Measurements from ENCODE around the gene COPE. TPM values are rescaled to one million over a fixed set of nuclear protein-coding genes. Genes with fewer than 3 reads are reported as not detected.
A peak's percentile ranks its signal among the peaks of the same experiment; 100 is the strongest.

COPE gene
- total RNA-seq, 4 donors from 2014 or later, result 121 to 195 (median 152) TPM

- no peak for ATAC-seq
- TF ChIP-seq CTCF (IDR thresholded peaks at IDR 0.05) (no peak), POLR2AphosphoS5 (IDR thresholded peaks at IDR 0.05) (no peak), POLR2A (IDR thresholded peaks at IDR 0.05) (no peak), EP300 (IDR thresholded peaks at IDR 0.05) (no peak)
- 78% methylated on average over 3 of the region's 23 CpGs; no CpG with 5 or more reads in 1 of the 2 donors for WGBS, 2 donors (ENCODE audit: low coverage in 1 of 2)
These were observed 52.0 kb downstream of the COPE start for GRCh38 chr19:18867199-18867598.

GRCh38 chr19:18866800-18867123 lies 52.4 kb downstream of the COPE start:
- Histone ChIP-seq H3K36me3 (peaks cover 0 to 69% of the 10 kb centered on the region in 2 donors), H3K27me3 (peaks cover 30% of the 10 kb centered on the region), H3K4me1 (peaks cover 0 to 39% (median 6%) of the 10 kb centered on the region in 3 donors), H3K9me3 (no peaks in the 10 kb centered on the region), H3K27ac (no peak overlapping the region), H3K4me3 (no peak overlapping the region)
- ATAC-seq, result no peak
- 59 to 70% methylated on average over 13 to 17 of the region's 17 CpGs for WGBS, 2 donors (ENCODE audit: low coverage in 1 of 2)
- TF ChIP-seq POLR2AphosphoS5 (IDR thresholded peaks at IDR 0.05) (no peak), CTCF (IDR thresholded peaks at IDR 0.05) (peak in 1 of 4 experiments; percentile 22), POLR2A (IDR thresholded peaks at IDR 0.05) (no peak), EP300 (IDR thresholded peaks at IDR 0.05) (no peak)

More at GRCh38 chr19:18867199-18867598, 52.0 kb downstream of the COPE start:
- Histone ChIP-seq H3K9me3 (no peaks in the 10 kb centered on the region), H3K27me3 (peaks cover 30% of the 10 kb centered on the region), H3K4me3 (no peak overlapping the region), H3K27ac (no peak overlapping the region), H3K4me1 (peaks cover 0 to 39% (median 6%) of the 10 kb centered on the region in 3 donors), H3K36me3 (peaks cover 0 to 65% of the 10 kb centered on the region in 2 donors)

GRCh38 chr19:18865973-18866799 lies 53.0 kb downstream of the COPE start:
- no peak for TF ChIP-seq POLR2AphosphoS5 (IDR thresholded peaks at IDR 0.05)
- TF ChIP-seq CTCF (IDR thresholded peaks at IDR 0.05), result peak in 3 of 4 experiments; percentile 96 to 98 (median 97)
- H3K27me3 ChIP-seq, result peaks cover 29% of the 10 kb centered on the region
- 7 to 80% methylated on average over 1 to 18 of the region's 38 CpGs for WGBS, 2 donors (ENCODE audit: low coverage in 1 of 2)
- peaks cover 0 to 75% of the 10 kb centered on the region in 2 donors for H3K36me3 ChIP-seq
- no peaks in the 10 kb centered on the region for H3K9me3 ChIP-seq
- peaks cover 0 to 39% (median 6%) of the 10 kb centered on the region in 3 donors for H3K4me1 ChIP-seq
- no peak overlapping the region for H3K4me3 ChIP-seq
- H3K27ac ChIP-seq, result no peak overlapping the region
- ATAC-seq, result peak; percentile 83

- Histone ChIP-seq H3K9me3 (no peaks in the 10 kb centered on the region), H3K27me3 (peaks cover 20% of the 10 kb centered on the region), H3K4me3 (no peak overlapping the region), H3K36me3 (peaks cover 0 to 83% of the 10 kb centered on the region in 2 donors), H3K27ac (no peak overlapping the region), H3K4me1 (peaks cover 0 to 38% (median 6%) of the 10 kb centered on the region in 3 donors)
- no peak for ATAC-seq
- 80% methylated on average over 1 of the region's 27 CpGs; no CpG with 5 or more reads in 1 of the 2 donors for WGBS, 2 donors (ENCODE audit: low coverage in 1 of 2)
- TF ChIP-seq POLR2A (IDR thresholded peaks at IDR 0.05) (no peak), EP300 (IDR thresholded peaks at IDR 0.05) (no peak), POLR2AphosphoS5 (IDR thresholded peaks at IDR 0.05) (no peak), CTCF (IDR thresholded peaks at IDR 0.05) (no peak)
These were observed 53.8 kb downstream of the COPE start for GRCh38 chr19:18865106-18865972.

All from gastroesophageal sphincter (tissue), 4 donors.